Mononuclear cell (primary cell): ENCODE measurements around the gene CLEC4D. TPM values are rescaled to one million over a fixed set of nuclear protein-coding genes. Genes with fewer than 3 reads are reported as not detected.
"Not testable (repeated sequence)": the region's sequence is repeated elsewhere in the genome, so short reads cannot be mapped to it uniquely, and the experiment has no call there.

Experiments used
- H3K27me3 ChIP-seq: 2 replicates; pipeline ENCODE4 v1.6.0; 2011; ENCODE audit warnings: low read length, control low read depth; ENCODE audit not compliant: insufficient read depth
- H3K4me1 ChIP-seq: 2 replicates; pipeline ENCODE4 v1.5.1; 2011; ENCODE audit warnings: mild to moderate bottlenecking, low read length, control low read depth; ENCODE audit not compliant: insufficient read depth
- H3K4me3 ChIP-seq: 2 replicates; pipeline ENCODE4 v1.5.1; 2011; ENCODE audit warnings: mild to moderate bottlenecking, low read length, moderate library complexity
- H3K9me3 ChIP-seq: 2 replicates; pipeline ENCODE4 v1.5.1; 2011; ENCODE audit warnings: low read depth, mild to moderate bottlenecking, control low read depth, low read length
- total RNA-seq: library from RNA; depleted of rRNA; stranded (reverse); fragments of >200 nt; gene quantifications from one replicate; pipeline ENCODE4 v1.2.3, GENCODE V29; 2012

Gene CLEC4D
- 10.9 TPM for total RNA-seq

DNA sequence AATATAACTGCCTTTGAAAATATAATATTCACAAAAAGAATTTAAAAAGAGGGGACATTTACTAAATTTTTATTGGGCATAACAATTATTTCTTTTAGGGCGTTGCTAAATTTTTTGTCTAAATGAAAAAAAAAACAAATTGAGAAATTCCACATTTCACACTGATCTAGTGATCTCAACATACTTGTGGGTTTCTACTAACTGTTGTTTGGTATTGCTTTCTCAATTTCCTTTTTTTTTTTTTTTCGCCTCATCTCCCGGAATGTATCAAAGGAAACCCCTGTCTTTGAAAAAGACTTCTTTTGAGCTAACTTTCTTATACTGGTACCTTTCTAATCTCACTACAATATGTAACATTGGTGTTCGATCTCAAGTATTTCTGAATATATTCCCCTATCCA is at the start of gene CLEC4D:
Gene CLEC4D (plus strand): TSS at position 248 of the 400 bp plus-strand sequence. CDS start 230 bp downstream, outside the sequence.
- Histone ChIP-seq H3K9me3 (no peaks in the 10 kb centered on the region), H3K27me3 (no peaks in the 10 kb centered on the region), H3K4me1 (peaks cover 31% of the 10 kb centered on the region), H3K4me3 (peak within 1 kb of the TSS; percentile 28)

DNA sequence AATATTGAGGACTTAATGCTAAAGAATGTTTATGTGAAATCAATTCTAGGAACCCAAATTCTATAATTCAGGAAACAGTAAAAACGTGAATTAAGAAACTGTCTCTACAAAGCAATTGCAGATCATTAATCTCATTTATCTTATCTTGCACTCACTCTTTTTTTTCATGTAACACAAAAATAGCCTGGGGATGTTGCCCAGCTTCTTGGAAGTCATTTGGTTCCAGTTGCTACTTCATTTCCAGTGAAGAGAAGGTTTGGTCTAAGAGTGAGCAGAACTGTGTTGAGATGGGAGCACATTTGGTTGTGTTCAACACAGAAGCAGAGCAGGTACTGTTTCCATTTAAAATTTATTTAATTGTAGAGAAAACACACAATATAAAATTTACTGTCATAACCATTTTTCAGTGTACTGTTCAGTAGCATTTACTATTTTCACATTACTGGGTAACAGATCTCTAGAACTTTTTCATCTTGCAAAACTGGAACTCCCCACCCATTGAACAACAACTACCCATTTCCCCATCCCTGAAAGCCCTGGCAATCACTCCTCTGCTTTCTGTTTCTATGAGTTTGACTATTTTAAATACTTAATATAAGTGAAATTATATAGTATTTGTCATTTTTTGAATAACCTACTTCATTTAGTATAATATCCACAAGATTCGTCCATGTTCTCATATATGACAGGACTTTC is 47.9 kb upstream of the CLEC4D start:
- peaks cover 3% of the 10 kb centered on the region for H3K27me3 ChIP-seq
- H3K4me3 ChIP-seq = no peak overlapping the region
- H3K4me1 ChIP-seq = peaks cover 6% of the 10 kb centered on the region
- peaks cover 9% of the 10 kb centered on the region for H3K9me3 ChIP-seq

DNA sequence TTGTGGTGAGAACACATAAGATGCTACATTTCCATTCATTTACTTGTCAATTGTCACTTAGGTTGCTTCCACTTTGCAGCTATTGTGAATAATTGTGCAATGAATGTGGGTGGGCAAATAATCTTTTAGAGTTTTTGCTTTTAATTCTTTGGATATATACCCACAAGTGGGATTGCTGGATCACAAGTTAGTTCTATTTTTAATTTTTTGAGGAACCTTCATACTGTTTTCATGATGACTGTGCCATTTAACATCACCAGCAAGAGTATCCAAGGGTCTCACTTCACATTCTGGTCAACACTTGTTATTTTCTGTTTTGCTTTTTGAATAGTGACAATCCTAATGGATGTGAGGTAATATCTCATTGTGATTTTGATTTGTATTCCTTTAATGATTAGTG is 47.1 kb upstream of the CLEC4D start:
- Histone ChIP-seq H3K9me3 (peaks cover 9% of the 10 kb centered on the region), H3K27me3 (peaks cover 3% of the 10 kb centered on the region), H3K4me3 (no peak overlapping the region), H3K4me1 (peaks cover 6% of the 10 kb centered on the region)

DNA sequence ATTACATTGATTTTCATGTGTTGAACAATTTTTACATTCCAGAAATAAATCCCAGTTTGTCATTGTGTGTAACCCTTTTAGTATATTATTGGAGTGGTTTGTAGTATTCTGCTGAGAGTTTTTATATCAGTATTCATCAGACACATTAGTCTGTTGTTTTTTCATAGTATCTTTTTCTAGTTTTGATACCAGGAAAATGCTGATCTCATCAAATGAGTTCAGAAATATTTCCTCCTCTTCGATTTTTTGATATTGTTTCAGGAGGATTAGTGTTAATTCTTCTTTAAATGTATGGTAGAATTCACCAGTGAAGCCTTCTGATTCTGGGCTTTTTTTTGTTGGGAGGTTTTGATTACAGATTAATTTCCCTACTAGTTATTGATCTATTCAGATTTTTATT is 42.2 kb upstream of the CLEC4D start:
- Histone ChIP-seq H3K4me3 (no peak overlapping the region), H3K9me3 (peaks cover 9% of the 10 kb centered on the region), H3K4me1 (peaks cover 2% of the 10 kb centered on the region), H3K27me3 (peaks cover 14% of the 10 kb centered on the region)

DNA sequence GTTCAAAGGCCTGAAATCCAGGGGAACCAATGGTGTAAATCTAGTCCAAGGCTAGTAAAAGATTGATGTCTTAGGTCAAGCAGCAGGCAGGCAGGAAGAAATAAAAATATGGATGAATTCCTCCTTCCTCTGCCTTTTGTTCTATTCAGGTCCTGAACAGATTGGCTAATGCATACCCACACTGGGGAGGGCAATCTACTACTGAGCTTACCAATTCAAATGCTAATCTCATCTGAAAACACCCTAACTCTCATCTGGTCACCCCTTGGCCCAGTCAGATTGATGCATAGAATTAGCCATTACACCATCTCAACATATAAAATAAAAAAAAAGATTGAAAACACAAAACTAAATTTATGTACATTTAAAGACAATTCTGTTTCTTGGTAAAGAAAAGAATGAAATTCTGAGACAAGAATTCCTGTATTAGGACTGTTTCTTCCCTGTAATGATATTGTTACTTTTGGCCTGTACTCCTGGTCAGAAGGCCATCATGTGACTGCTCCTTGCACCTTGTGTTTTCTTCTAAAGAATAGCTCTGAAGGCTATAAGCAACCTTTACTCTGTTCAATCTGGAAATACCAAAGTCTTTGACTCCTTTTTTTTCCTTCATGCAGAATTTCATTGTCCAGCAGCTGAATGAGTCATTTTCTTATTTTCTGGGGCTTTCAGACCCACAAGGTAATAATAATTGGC is 37.6 kb upstream of the CLEC4D start:
- Histone ChIP-seq H3K9me3 (no peaks in the 10 kb centered on the region), H3K27me3 (peaks cover 14% of the 10 kb centered on the region), H3K4me3 (no peak overlapping the region), H3K4me1 (no peaks in the 10 kb centered on the region)

DNA sequence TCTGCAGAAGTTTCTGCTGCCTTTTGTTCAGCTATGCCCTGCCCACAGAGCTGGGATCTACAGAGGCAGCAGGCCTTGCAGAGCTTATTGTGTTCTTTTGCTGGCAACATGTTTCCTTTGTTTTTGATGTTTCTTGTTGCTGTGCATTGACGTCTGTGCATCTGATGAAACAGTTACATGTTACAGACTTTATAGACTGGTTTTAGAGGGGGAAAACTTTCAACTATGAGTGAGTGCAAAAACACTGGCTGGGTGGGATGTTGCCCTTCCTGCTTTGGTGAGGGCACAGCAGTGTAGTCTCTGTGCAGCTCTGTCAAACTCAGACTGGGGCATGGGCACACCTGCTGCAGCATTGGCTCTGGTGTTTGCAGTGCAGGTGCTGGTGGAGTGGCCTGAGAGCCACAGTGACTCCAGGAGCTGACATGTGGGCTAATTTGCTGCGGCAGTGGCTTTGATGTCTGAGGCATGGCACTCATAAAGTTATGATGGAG is 30.7 kb upstream of the CLEC4D start:
- Histone ChIP-seq H3K27me3 (peaks cover 15% of the 10 kb centered on the region), H3K4me1 (no peaks in the 10 kb centered on the region), H3K9me3 (no peaks in the 10 kb centered on the region), H3K4me3 (no peak overlapping the region)

DNA sequence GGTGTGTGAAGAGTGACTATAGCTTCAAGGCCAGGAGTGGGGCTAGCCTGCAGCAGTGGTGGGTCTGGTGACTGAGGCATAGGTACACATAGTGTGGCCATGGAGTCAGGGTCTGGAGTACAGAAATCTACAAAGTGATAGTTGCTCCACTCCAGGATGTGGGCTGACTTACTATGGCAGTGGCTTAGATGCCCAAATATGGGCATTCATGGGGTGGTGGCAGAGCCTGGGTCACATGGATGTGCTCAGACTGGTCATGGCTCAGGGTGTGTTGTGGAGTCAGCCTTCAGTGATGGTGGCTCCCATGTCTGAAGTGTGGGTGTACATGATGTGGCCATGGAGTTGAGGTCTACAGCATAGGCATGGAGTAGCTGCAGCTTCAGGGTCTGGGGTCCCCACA is 30.2 kb upstream of the CLEC4D start:
- Histone ChIP-seq H3K4me3 (no peak overlapping the region), H3K27me3 (peaks cover 15% of the 10 kb centered on the region), H3K4me1 (no peaks in the 10 kb centered on the region), H3K9me3 (peaks cover 5% of the 10 kb centered on the region)

DNA sequence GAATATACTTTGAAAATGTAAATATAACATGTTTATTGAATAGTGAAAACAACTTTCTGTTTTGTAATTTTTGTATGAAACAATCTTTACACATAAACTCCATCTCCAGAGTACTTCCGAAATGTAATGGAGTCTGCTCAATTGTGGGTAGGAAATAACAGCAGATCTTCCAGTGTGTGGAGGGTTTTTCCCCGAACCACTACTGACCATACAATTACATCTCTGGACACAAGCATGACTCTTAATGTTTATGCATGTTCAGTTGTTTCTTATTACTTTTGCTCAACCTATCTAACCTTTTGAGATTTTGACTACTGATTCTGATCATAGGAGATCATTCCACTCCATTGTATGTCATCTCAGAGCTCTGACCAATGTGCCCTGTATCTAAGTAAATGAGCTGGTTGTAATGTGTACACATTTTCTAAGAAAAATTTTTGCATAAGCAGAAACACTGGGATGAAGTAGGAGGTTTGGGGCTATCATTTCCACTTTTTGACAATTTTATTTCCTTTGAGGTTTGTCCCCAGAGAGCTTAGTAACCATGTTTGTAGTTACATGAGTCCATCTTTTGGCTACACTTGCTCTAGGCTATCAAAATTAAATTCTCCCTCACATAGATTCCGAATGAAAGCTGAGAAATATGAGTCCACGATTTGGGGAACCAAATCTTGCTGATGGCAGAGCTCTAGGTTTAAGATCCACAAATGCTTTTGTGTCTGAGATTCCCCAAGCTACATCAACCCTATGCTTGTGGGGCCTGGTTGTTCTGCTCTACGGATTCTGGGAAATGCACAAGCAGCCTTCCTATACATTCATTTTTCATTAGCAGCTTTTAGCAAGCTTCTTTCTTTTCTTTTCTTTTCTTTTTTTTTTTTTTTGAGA is 21.4 kb upstream of the CLEC4D start:
- peaks cover 49% of the 10 kb centered on the region for H3K4me1 ChIP-seq
- H3K27me3 ChIP-seq = peaks cover 15% of the 10 kb centered on the region
- H3K9me3 ChIP-seq = peaks cover 8% of the 10 kb centered on the region
- no peak overlapping the region for H3K4me3 ChIP-seq

DNA sequence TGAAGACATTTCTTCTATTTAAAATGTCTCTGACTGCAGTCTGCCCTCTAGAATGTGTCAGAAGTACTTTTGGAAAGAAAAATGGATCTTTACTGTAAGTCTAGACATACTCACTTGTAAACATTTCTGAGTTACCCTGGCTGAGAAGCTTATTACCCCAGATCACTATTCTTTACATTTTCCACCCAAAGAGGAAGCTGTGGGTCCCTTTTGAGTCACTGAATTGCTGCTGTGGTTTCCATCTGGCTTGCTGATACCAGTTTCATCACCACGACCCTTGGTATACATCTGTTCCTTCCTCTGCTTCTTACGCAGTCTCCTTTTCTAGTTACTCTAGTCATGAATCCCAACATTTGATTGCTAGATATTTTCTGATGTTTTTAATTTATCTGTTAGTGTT is 20.2 kb upstream of the CLEC4D start:
- H3K9me3 ChIP-seq = peaks cover 3% of the 10 kb centered on the region
- H3K27me3 ChIP-seq = peaks cover 13% of the 10 kb centered on the region
- H3K4me3 ChIP-seq = no peak overlapping the region
- H3K4me1 ChIP-seq = peaks cover 49% of the 10 kb centered on the region

DNA sequence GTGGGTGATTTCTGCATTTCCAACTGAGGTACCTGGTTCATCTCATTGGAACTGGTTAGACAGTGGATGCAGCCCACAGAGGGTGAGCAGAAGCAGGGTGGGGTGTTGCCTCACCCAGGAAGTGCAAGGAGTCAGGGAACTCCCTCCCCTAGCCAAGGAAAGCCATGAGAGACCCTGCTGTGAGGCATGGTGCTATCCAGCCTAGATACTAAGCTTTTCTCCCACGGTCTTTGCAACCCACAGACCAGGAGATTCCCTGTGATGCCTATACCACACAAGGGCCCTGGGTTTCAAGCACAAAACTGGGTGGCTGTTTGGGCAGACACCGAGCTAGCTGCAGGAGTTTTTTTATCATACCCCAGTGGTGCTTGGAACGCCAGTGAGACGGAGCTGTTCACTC is 17.6 kb upstream of the CLEC4D start:
- H3K4me3 ChIP-seq, H3K27me3 ChIP-seq, H3K9me3 ChIP-seq: not testable (repeated sequence)
- peaks cover 45% of the 10 kb centered on the region for H3K4me1 ChIP-seq

DNA sequence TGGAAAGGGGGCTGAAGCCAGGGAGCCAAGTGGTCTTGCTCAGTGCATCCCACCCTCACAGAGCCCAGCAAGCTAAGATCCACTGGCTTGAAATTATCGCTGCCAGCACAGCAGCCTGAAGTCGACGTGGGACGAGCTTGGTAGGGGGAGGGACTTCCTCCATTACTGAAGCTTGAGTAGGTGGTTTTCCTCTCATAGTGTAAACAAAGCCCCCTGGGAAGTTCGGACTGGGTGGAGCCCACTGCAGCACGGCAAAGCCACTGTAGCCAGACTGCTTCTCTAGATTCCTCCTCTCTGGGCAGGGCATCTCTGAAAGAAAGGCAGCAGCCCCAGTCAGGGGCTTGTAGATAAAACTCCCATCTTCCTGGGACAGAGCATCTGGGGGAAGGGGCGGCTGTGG is 17.2 kb upstream of the CLEC4D start:
- not testable (repeated sequence) for H3K9me3 ChIP-seq, H3K4me3 ChIP-seq, H3K27me3 ChIP-seq
- H3K4me1 ChIP-seq = peaks cover 42% of the 10 kb centered on the region

DNA sequence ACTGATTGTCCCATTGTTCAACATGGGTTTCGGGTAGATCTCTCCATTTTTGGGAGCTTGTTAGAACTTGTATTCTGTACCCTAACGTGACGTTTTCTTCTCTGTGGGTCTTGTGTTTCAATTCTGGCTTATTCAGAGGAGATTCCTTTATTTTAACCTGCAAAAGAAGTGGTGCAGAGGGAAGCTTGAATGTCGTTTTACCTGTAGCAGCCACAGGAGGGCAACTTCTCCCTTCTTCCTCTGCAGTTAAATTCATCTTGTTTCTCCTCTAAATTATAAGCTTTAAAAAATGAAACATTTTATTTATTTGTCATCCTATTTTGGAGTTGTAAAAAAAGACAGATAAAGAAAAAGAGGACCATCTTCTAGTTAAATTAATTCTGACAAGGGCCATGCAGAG is 13.7 kb upstream of the CLEC4D start:
- no peaks in the 10 kb centered on the region for H3K9me3 ChIP-seq
- H3K4me3 ChIP-seq = no peak overlapping the region
- H3K27me3 ChIP-seq = peaks cover 5% of the 10 kb centered on the region
- peaks cover 18% of the 10 kb centered on the region for H3K4me1 ChIP-seq

DNA sequence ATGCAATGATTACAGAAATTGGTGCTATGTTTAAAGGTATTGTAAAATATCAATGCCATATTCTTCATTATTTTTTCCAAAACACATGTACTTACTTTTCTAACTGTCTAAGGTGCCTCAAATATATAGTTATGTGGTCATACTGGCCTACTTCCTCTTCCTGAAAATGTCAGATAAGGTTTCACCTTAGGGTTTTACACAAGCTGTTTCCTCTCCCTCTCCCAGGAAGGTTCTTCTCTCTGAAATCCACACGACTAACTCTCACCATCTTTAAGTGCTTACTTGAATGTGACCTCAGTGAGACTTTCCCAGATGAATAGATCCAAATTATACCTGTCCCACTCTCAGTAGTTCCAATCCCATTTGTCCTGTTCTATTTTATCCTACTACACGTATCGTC is 11.6 kb upstream of the CLEC4D start:
- no peaks in the 10 kb centered on the region for H3K9me3 ChIP-seq
- H3K27me3 ChIP-seq = peaks cover 5% of the 10 kb centered on the region
- peaks cover 6% of the 10 kb centered on the region for H3K4me1 ChIP-seq
- H3K4me3 ChIP-seq = no peak overlapping the region

DNA sequence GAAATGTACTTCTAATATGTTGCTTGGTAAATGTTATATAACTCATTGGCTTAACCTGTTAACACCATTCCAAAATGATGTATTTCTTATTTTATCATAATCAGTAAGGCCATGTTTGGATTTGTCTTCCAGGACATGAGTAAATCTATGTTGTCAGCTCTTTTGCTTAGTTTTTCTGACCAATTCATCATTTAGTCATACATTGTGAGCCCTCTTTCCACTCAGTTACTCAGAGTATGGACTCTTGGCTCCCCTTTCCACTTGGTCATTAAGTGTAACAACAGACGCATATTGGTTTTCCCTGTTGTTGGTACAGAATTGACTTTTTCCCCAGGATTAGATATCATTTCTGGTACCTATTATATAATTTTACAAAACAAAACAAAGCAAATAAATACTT is 9.0 kb upstream of the CLEC4D start:
- no peaks in the 10 kb centered on the region for H3K9me3 ChIP-seq
- no peaks in the 10 kb centered on the region for H3K27me3 ChIP-seq

DNA sequence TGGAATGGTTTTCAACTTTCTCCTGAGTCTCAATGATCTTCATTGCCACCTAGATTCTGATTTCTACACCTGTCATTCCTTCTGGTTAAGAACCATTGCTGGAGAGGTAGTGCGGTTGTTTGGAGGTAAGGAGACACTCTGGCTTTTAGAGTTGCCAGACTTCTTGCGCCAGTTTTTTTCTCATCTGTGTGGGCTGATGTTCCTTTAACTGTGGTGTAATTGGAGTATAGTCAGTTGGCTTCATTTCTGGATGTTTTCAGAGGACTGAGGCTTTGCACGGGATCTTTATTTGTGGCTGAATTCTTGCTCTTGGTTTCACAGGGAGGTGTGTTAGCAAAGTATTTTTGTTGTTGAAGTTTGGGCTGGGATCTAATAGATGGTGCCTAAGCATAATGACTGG is 5.7 kb upstream of the CLEC4D start:
- no peaks in the 10 kb centered on the region for H3K27me3 ChIP-seq
- H3K4me3 ChIP-seq = no peak overlapping the region
- peaks cover 19% of the 10 kb centered on the region for H3K4me1 ChIP-seq
- H3K9me3 ChIP-seq = no peaks in the 10 kb centered on the region

More for the DNA sequence above, 9.0 kb upstream of the CLEC4D start:
- Histone ChIP-seq H3K4me1 (peaks cover 16% of the 10 kb centered on the region), H3K4me3 (no peak overlapping the region)
